ENCODE results near the gene BTNL3. TPM values are rescaled to one million over a fixed set of nuclear protein-coding genes. Genes with fewer than 3 reads are reported as not detected.
"Not testable (repeated sequence)": the region's sequence is repeated elsewhere in the genome, so short reads cannot be mapped to it uniquely, and the experiment has no call there.

BTNL3 gene
- total and polyA plus RNA-seq, 4 donors = not detected

DNA sequence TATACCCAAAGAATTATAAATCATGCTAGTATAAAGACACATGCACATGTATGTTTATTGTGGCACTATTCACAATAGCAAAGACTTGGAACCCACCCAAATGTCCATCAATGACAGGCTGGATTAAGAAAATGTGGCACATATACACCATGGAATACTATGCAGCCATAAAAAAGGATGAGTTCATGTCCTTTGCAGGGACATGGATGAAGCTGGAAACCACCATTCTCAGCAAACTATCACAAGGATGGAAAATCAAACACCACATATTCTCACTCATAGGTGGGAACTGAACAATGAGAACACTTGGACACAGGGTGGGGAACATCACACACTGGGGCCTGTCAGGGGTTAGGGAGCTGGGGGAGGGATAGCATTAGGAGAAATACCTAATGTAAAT, 26.0 kb downstream of the BTNL3 start:
- not testable (repeated sequence) for H3K9me3 ChIP-seq (ENCODE audit: control insufficient read depth, insufficient read depth, low read length); DNase-seq (ENCODE audit: low read depth in 4 of 6, low spot score in 6 of 6); H3K36me3 ChIP-seq (ENCODE audit: control insufficient read depth, insufficient read depth, low read length); H3K27me3 ChIP-seq (ENCODE audit: control insufficient read depth, insufficient read depth, low read length); H3K4me1 ChIP-seq (ENCODE audit: control insufficient read depth, insufficient read depth, low read length); H3K27ac ChIP-seq (ENCODE audit: low read depth, low read length); H3K4me3 ChIP-seq (ENCODE audit: low read depth, low read length)

DNA sequence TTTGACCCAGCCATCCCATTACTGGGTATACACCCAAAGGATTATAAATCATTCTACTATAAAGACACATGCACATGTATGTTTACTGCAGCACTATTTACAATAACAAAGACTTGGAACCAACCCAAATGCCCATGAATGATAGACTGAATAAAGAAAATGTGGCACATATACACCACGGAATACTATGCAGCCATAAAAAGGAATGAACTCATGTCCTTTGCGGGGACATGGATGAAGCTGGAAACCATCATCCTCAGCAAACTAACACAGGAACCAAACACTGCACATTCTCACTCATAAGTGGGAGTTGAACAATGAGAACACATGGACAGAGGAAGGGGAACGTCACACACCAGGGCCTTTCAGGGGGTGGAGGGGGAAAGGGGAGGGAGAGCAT, 28.8 kb downstream of the BTNL3 start:
- not testable (repeated sequence) for DNase-seq (ENCODE audit: low read depth in 4 of 6, low spot score in 6 of 6); H3K27me3 ChIP-seq (ENCODE audit: control insufficient read depth, insufficient read depth, low read length); H3K36me3 ChIP-seq (ENCODE audit: control insufficient read depth, insufficient read depth, low read length); H3K9me3 ChIP-seq (ENCODE audit: control insufficient read depth, insufficient read depth, low read length); H3K4me1 ChIP-seq (ENCODE audit: control insufficient read depth, insufficient read depth, low read length); H3K27ac ChIP-seq (ENCODE audit: low read depth, low read length); H3K4me3 ChIP-seq (ENCODE audit: low read depth, low read length)
- 100% methylated on average over 2 of the region's 3 CpGs for WGBS (ENCODE audit: insufficient coverage)

- DNase-seq (ENCODE audit: low read depth in 4 of 6, low spot score in 6 of 6) = no peak
- H3K27ac ChIP-seq (ENCODE audit: low read depth, low read length) = no peak overlapping the region
- H3K27me3 ChIP-seq (ENCODE audit: control insufficient read depth, insufficient read depth, low read length) = no peaks in the 10 kb centered on the region
- 90% methylated on average over 3 of the region's 3 CpGs for WGBS (ENCODE audit: insufficient coverage)
- no peaks in the 10 kb centered on the region for H3K36me3 ChIP-seq (ENCODE audit: control insufficient read depth, insufficient read depth, low read length)
- no peaks in the 10 kb centered on the region for H3K4me1 ChIP-seq (ENCODE audit: control insufficient read depth, insufficient read depth, low read length)
- H3K9me3 ChIP-seq (ENCODE audit: control insufficient read depth, insufficient read depth, low read length) = peaks cover 3% of the 10 kb centered on the region
- no peak overlapping the region for H3K4me3 ChIP-seq (ENCODE audit: low read depth, low read length)
These were observed 32.0 kb downstream of the BTNL3 start for GRCh38 chr5:181020688-181021087.

DNA sequence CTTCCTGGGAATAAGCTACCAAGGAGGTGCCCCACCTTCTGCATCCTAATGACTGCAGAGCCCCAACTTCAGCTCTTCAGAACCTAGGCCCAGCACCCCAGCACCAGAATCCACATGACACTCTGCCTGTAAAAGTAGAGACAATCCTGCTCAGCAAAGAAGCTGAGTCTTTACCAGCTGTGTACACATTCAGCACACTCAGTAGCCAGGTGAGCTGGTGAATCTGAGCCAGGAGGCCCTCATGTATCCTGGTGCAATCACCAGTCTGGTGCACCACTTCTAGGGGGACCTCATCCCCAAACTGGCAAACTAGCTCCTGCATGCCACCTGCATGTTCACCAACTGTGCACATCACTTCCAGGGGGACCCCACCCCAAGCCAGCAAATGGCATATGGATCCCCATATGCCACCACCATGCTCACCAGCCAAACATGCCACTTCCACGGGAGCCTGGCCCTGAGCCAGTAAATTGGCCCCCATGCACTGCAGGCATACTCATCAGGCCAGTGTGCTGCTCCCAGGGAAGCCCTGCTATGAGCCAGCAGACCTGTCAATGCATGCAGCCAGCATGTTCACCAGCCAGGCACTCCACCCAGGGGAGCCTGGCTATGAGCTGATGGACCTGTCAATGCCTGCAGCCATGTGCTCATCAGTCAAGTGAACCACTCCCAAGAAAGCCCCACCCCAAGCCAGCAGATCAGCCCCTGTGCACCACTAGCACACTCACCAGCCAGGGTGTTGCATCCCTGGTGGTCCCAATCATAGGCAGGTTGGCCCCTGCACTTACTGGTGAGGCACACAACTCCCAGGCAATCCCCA, 35.8 kb downstream of the BTNL3 start:
- Histone ChIP-seq H3K4me3 (ENCODE audit: low read depth, low read length) (no peak overlapping the region), H3K4me1 (ENCODE audit: control insufficient read depth, insufficient read depth, low read length) (no peaks in the 10 kb centered on the region), H3K27ac (ENCODE audit: low read depth, low read length) (no peak overlapping the region), H3K27me3 (ENCODE audit: control insufficient read depth, insufficient read depth, low read length) (no peaks in the 10 kb centered on the region), H3K36me3 (ENCODE audit: control insufficient read depth, insufficient read depth, low read length) (no peaks in the 10 kb centered on the region), H3K9me3 (ENCODE audit: control insufficient read depth, insufficient read depth, low read length) (peaks cover 3% of the 10 kb centered on the region)
- 67% methylated on average over 1 of the region's 1 CpG for WGBS (ENCODE audit: insufficient coverage)
- no peak for DNase-seq (ENCODE audit: low read depth in 4 of 6, low spot score in 6 of 6)

DNA sequence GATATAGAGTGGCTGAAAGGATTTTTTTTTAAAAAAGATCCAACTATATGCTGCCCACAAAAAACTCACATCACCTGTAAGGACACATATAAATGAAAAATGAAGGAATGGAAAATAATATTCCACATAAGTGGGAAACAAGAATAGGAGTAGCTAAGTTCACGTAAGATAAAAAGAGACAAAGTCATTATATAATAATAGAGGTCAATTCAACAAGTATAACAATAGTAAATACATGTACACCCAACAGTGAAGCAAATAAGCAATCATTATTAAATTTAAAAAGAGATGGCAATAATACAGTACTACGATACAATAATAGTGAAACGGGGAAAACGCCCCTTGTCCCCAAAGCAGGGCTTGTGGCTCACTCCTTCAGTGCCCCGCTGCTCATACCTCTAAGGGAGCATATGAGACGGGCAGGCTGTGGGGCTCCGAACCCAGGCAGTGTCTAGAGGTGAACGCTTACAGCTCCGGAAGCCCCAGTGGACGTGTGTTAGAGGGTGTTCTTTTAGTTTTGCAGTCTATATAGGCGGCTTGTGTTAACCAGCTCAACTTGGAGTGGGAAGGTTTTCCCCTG, 38.9 kb downstream of the BTNL3 start:
- H3K27ac ChIP-seq (ENCODE audit: low read depth, low read length) = no peak overlapping the region
- H3K27me3 ChIP-seq (ENCODE audit: control insufficient read depth, insufficient read depth, low read length) = no peaks in the 10 kb centered on the region
- DNase-seq (ENCODE audit: low read depth in 4 of 6, low spot score in 6 of 6) = no peak
- H3K9me3 ChIP-seq (ENCODE audit: control insufficient read depth, insufficient read depth, low read length) = no peaks in the 10 kb centered on the region
- no peaks in the 10 kb centered on the region for H3K4me1 ChIP-seq (ENCODE audit: control insufficient read depth, insufficient read depth, low read length)
- H3K4me3 ChIP-seq (ENCODE audit: low read depth, low read length) = no peak overlapping the region
- 95% methylated on average over 9 of the region's 11 CpGs for WGBS (ENCODE audit: insufficient coverage)
- H3K36me3 ChIP-seq (ENCODE audit: control insufficient read depth, insufficient read depth, low read length) = no peaks in the 10 kb centered on the region

- Histone ChIP-seq H3K4me3 (ENCODE audit: low read depth, low read length) (no peak overlapping the region), H3K27ac (ENCODE audit: low read depth, low read length) (no peak overlapping the region), H3K9me3 (ENCODE audit: control insufficient read depth, insufficient read depth, low read length) (no peaks in the 10 kb centered on the region), H3K4me1 (ENCODE audit: control insufficient read depth, insufficient read depth, low read length) (no peaks in the 10 kb centered on the region), H3K36me3 (ENCODE audit: control insufficient read depth, insufficient read depth, low read length) (no peaks in the 10 kb centered on the region), H3K27me3 (ENCODE audit: control insufficient read depth, insufficient read depth, low read length) (no peaks in the 10 kb centered on the region)
- DNase-seq (ENCODE audit: low read depth in 4 of 6, low spot score in 6 of 6) = no peak
- WGBS (ENCODE audit: insufficient coverage) = 79% methylated on average over 21 of the region's 26 CpGs
These were observed 39.6 kb downstream of the BTNL3 start for GRCh38 chr5:181028032-181028819.

DNA sequence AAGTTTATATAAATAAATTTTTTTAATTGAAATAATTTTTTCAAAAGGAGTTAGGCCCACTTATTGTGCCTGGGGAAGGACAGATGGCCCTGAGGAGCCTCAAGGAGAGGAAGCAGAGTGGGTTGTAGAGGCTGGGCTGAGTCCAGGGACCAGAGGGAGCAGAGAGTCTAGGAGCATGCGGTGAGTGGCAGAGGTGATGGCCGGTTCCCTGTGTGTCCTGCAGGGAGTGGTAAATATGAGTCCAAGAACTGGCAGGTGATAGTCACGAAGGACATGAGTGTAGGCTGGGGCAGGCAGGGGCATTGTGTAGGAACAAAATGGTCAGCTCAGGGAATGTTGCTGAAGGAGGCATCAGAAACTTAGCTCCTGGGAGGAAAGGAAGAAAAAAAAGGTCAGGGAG, 43.1 kb downstream of the BTNL3 start:
- Histone ChIP-seq H3K4me1 (ENCODE audit: control insufficient read depth, insufficient read depth, low read length) (peaks cover 3% of the 10 kb centered on the region), H3K4me3 (ENCODE audit: low read depth, low read length) (no peak overlapping the region), H3K27ac (ENCODE audit: low read depth, low read length) (no peak overlapping the region), H3K9me3 (ENCODE audit: control insufficient read depth, insufficient read depth, low read length) (no peaks in the 10 kb centered on the region), H3K36me3 (ENCODE audit: control insufficient read depth, insufficient read depth, low read length) (no peaks in the 10 kb centered on the region), H3K27me3 (ENCODE audit: control insufficient read depth, insufficient read depth, low read length) (no peaks in the 10 kb centered on the region)
- WGBS (ENCODE audit: insufficient coverage) = 96% methylated on average over 3 of the region's 3 CpGs
- DNase-seq (ENCODE audit: low read depth in 4 of 6, low spot score in 6 of 6) = no peak

- Histone ChIP-seq H3K4me3 (ENCODE audit: low read depth, low read length) (no peak overlapping the region), H3K4me1 (ENCODE audit: control insufficient read depth, insufficient read depth, low read length) (peaks cover 4% of the 10 kb centered on the region), H3K27ac (ENCODE audit: low read depth, low read length) (no peak overlapping the region), H3K9me3 (ENCODE audit: control insufficient read depth, insufficient read depth, low read length) (no peaks in the 10 kb centered on the region), H3K27me3 (ENCODE audit: control insufficient read depth, insufficient read depth, low read length) (peaks cover 2% of the 10 kb centered on the region), H3K36me3 (ENCODE audit: control insufficient read depth, insufficient read depth, low read length) (no peaks in the 10 kb centered on the region)
- DNase-seq (ENCODE audit: low read depth in 4 of 6, low spot score in 6 of 6) = no peak
- WGBS (ENCODE audit: insufficient coverage) = 73% methylated on average over 16 of the region's 20 CpGs
These were observed 47.6 kb downstream of the BTNL3 start for GRCh38 chr5:181035991-181036815.

- Histone ChIP-seq H3K36me3 (ENCODE audit: control insufficient read depth, insufficient read depth, low read length) (no peaks in the 10 kb centered on the region), H3K4me1 (ENCODE audit: control insufficient read depth, insufficient read depth, low read length) (peaks cover 4% of the 10 kb centered on the region), H3K4me3 (ENCODE audit: low read depth, low read length) (no peak overlapping the region), H3K27ac (ENCODE audit: low read depth, low read length) (no peak overlapping the region), H3K27me3 (ENCODE audit: control insufficient read depth, insufficient read depth, low read length) (peaks cover 3% of the 10 kb centered on the region), H3K9me3 (ENCODE audit: control insufficient read depth, insufficient read depth, low read length) (no peaks in the 10 kb centered on the region)
- no peak for DNase-seq (ENCODE audit: low read depth in 4 of 6, low spot score in 6 of 6)
- WGBS (ENCODE audit: insufficient coverage) = 86% methylated on average over 13 of the region's 13 CpGs
These were observed 48.2 kb downstream of the BTNL3 start for GRCh38 chr5:181036816-181037364.

Data from spinal cord (tissue), 10 donors.